HG02759 (cell line): ENCODE data around the gene STYK1.
A peak's percentile ranks its signal among the peaks of the same experiment; 100 is the strongest.

Experiments
- ATAC-seq: cut with Tn5 transposase; IDR thresholded peaks from one replicate; pipeline ENCODE4 v1.9.1; 2021; ENCODE audit warnings: mild to moderate bottlenecking, moderate library complexity; ENCODE audit not compliant: unreplicated experiment

Gene STYK1, protein sequence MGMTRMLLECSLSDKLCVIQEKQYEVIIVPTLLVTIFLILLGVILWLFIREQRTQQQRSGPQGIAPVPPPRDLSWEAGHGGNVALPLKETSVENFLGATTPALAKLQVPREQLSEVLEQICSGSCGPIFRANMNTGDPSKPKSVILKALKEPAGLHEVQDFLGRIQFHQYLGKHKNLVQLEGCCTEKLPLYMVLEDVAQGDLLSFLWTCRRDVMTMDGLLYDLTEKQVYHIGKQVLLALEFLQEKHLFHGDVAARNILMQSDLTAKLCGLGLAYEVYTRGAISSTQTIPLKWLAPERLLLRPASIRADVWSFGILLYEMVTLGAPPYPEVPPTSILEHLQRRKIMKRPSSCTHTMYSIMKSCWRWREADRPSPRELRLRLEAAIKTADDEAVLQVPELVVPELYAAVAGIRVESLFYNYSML

DNA sequence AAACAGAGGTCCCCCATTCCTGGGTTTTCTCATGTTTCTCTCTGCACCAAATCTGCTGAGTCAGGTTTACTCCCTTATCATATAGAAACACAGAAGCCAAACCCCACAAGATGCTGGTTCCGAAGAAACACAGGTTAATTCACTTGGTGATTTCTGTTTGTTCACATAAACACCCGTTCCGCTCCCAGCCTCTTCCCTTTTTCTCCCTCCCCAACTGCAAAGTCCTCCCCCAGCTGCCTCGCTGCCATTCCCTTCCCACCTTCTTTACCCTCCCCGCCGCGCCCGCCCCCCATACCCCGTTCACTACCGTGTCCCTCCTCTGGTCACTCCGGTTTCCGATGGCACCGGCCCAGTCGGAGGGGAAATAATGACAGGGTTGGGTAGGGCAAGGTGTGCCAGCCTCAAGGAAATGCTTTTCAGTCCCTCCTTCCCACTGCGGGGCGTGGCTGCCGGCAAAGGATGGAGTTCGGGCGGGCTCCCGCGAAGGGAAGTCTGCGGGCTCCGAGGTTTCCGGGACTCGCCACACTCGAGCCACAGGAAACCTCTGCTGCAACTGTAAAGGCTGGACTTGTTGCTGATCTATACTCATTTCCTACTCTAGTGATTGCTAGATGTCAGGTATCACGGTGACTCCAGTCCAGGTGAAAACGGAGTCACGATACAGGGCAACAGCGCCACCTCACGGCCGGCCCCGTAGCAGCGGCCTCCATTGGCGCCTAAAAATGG, at the start of gene STYK1:
Gene STYK1 (minus strand): TSS at position 394 of the 726 bp plus-strand sequence. CDS start 39,434 bp downstream, outside the sequence.
- peak; percentile 73 for ATAC-seq

DNA sequence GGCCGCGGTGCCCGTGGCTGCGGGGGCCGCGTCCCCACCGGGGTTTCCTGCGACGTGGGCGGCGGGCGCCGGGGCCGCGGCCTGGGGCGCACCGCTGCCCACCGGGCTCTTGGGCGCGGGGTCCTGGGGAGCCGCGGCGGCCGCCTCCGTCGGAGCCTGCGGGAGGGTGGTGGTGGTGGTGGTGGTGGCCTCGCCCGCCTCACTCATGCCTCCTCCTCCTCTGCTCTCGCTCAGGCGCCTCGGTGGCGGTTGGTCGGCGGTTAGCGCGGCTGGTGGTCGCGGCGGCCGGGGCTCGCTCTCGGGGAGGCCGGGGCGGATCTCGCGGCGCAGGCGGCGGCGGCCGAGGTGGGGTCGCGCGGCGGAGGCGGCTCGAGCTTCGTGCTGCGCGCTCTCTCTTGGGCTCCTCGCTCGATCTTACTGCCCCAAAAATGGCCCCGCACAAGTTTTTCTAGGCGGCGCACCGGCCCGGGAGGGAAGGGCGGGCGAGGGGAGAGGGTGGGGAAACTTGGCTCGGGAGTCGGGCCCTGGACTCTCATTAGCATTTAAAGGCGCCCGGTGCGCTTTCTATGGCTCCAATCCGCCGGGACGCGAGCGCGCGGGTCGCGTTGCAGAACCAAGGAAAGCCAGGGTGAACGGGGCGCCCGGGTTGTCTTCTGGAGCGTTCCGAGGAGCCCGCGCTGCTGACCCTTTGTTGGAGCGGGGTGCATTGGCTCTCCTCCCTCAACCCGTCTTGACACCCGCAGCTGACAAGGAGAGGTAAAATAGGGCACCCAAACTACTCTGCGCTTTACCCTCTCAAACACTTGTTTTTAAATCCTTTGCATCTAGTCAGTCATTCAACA, 49.3 kb upstream of the STYK1 start, which contains the start of gene YBX3:
Gene YBX3 (minus strand): TSS at position 419 of the 842 bp plus-strand sequence. CDS start 212 bp downstream, at position 207.
- ATAC-seq, result peak; percentile 59

DNA sequence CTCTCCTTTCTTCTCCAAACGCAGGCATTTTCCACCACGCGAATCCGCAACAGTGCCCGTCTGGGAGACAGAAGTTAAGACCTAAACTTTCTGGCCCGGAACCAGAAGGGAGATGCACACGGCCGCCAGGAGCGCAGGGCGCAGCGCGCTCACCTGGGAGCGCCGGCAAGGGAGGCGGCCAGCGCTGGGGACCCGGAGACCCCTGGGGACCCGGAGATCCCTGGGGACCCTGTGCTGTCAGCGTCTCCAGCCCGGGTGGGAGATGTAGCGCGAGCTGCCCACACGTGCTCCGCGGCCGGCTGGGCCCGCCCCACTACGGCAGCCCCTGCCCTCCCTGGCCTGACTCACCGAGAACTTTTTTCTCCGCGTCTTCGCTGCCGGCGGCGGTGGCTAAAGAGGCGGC, 48.7 kb upstream of the STYK1 start:
- ATAC-seq, result peak; percentile 50

- ATAC-seq, result peak; percentile 35
Observed at GRCh38 chr12:10721651-10722501, 48.0 kb upstream of the STYK1 start.

- no peak for ATAC-seq
Observed at GRCh38 chr12:10720974-10721650, 47.3 kb upstream of the STYK1 start.

DNA sequence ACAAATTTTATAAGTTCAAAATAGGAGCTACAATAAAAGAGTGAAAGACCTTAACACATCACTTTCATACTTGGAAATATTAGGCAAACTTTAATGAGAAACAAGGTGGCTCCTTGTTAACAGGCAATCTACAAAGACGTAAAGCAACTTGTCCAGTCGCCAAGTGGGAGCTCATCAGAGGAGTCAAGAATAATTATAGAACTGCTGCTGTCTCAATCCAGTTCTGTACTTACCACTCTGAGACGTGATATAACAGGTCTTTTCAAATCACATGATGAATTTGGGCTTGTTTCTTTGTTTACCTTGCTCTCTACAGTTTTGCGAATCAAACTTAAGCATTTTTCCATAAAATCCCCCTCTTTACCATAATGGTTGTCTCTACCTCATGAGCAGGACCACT, 45.6 kb upstream of the STYK1 start:
- no peak for ATAC-seq

GRCh38 chr12:10718279-10718821, 44.5 kb upstream of the STYK1 start:
- ATAC-seq, result no peak

DNA sequence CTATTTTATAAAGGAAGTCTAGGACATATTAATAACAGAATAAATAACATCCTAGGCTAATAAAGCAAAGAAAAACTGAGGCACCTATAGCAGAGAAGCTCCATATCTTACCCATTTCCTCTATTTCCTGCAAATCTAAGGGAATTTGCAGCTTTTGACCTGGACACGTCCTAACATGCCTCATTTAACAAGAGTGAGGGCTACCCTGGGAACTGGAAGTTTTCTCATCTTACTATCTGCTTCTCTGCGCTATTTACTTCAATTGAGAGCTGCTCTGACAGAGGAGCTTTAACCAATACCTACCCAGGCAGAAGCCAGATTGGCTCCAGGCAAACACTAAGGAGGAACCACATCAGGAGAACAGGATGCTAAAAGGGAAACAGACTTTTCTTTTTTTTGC, 43.6 kb upstream of the STYK1 start:
- ATAC-seq, result no peak

DNA sequence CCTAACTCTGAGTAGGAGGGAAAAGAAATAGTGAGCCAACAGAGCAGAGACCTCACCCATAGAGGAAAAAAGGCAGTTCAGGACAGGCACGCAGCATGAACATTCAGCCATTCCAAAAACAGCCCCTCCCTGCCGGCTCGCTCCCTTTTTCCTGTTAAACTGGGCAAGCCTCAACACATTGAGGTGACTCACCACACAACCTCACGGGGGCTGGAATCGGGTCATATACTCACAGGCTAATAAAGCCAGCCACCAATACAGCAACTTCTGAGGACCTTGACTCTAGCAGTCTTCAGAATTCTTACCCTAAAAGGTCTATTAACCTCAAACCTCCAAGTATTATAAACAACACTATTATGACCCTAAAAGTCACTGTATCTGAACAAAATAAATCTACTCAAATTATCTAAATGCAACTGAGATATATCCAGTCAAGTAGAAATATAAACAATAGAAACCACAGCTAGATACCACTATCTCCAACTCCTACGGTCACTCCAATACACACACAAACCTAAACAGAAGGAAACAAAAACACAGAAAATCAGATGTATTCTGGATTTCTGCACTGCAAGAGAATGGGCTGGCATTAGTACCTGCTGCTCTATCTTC, 43.0 kb upstream of the STYK1 start:
- ATAC-seq, result no peak

GRCh38 chr12:10716277-10716676, 42.4 kb upstream of the STYK1 start:
- no peak for ATAC-seq

DNA sequence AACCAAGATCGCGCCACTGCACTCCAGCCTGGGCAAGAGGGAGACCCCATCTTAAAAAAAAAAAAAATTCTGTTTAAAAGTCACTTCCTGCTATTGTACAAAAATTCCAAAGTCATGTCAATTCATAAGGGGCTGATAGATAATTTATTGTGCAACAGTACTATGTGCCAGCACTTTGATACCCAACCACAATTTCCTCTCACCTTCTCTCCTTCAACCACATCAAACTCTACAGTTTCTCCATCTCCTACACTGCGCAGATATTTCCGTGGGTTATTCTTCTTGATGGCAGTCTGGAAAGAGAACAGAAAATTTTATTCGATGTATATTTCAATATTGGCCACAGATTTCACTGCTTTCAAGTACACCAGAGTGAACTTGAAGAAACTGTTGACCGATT, 41.6 kb upstream of the STYK1 start:
- ATAC-seq, result no peak

DNA sequence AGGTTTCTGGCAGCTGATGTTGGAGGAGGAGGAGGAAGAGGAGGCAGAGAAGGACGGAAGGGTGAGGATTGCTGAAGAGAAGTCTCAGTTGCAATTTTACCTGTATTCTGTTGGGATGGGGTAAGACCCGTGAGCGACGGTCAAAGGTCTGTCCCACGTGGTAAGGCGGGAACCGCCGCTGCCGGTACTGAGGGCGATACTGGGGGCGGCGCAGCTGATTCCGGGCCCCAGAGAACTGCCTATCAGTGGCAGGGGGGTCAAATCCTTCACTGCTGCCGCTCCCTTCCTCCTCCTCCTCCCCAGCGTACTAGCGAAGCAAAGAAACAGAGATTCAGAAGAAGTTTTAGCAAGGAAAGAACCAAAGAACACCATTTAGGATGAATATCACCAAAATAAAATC, 36.0 kb upstream of the STYK1 start:
- ATAC-seq, result no peak

- no peak for ATAC-seq
Observed at GRCh38 chr12:10708862-10709261, 35.0 kb upstream of the STYK1 start.

DNA sequence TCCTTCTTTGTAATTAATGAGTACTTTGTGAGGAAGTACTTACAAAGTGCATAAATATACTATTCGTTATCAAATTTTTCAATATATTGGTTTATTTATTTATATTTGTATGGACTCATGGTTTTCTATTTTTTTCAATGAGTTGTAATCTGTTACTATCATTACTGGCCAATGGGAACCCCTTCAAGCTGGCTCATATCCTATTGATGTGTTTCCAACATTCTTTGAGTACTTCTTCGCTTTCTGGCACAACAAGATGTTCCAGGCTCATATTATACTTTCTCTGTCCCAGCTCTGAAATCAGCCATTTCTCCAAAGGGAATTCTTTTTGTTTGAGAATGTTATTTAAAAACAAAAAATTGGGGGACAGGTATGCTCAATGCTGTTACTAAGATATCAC, 31.8 kb upstream of the STYK1 start:
- no peak for ATAC-seq

GRCh38 chr12:10701843-10702242, 28.0 kb upstream of the STYK1 start:
- ATAC-seq, result no peak

- ATAC-seq, result peak; percentile 63
Observed at GRCh38 chr12:10701131-10701681, 27.4 kb upstream of the STYK1 start.

DNA sequence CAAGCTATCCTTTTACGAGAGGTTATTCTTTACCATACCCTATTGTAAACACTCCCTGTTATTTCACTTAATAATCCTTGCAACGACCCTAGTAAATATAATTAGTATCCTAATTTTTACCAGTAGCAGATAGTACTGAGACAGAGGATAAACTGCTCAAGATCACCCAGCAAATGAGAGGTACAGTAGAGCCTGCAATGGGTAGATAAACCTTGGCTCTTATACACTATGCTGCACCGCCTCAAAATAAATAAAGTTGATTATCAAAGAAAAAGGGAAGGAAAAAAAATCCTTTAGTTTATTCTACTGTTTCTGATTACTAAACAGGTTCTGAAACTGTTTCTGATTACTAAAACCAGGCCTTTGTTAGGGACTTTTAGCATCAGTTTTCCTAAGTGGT, 26.7 kb upstream of the STYK1 start:
- ATAC-seq, result no peak

DNA sequence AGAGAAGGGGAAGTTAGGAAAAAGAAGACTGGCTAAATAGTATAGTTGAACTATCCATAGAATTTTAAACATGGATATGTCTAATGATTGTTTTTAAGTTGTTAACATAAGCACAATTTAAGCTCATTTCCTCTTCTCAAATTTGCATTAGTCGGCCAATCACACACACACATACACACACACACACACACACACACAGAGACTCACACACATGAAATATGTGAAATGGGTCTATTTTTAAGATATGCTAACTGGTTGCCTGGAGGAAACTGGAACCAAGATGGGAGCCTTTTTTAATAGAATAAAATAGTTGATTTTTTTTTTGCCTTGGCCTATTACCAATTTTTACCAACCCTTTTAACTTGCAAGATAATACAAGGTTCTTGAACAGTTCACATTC, 24.0 kb upstream of the STYK1 start:
- no peak for ATAC-seq

GRCh38 chr12:10697156-10697555, 23.3 kb upstream of the STYK1 start:
- ATAC-seq, result no peak
